Cardiac muscle cell (in vitro differentiated cells and primary cell): ENCODE data around the gene PID1. TPM values are rescaled to one million over a fixed set of nuclear protein-coding genes. Genes with fewer than 3 reads are reported as not detected.
A peak's percentile ranks its signal among the peaks of the same experiment; 100 is the strongest.

Source experiments
- DNase-seq, 2 donors: peaks; one replicate each; pipeline versions ENCODE4 v3.0.0 to v3.0.0-alpha.2; 2010 to 2017; ENCODE audit warnings: low read depth in 1 of 2, low spot score in 1 of 2
- H3K27ac ChIP-seq: fragments of 200-600 bp; sonication (generic); 2 replicates; pipeline ENCODE4 v1.5.1; 2016
- H3K27me3 ChIP-seq: fragments of 200-600 bp; sonication (generic); 2 replicates; pipeline ENCODE4 v1.6.0; 2016; ENCODE audit warnings: control low read depth
- H3K36me3 ChIP-seq: fragments of 200-600 bp; sonication (generic); 2 replicates; pipeline ENCODE4 v1.5.1; 2016; ENCODE audit warnings: control low read depth
- H3K4me1 ChIP-seq: fragments of 200-600 bp; sonication (generic); 2 replicates; pipeline ENCODE4 v1.8.1; 2017; ENCODE audit warnings: low read depth, mild to moderate bottlenecking, mixed run types
- H3K4me3 ChIP-seq: fragments of 200-600 bp; sonication (generic); 2 replicates; pipeline ENCODE4 v1.5.1; 2016; ENCODE audit warnings: mild to moderate bottlenecking
- H3K9me3 ChIP-seq: fragments of 200-600 bp; sonication (generic); 2 replicates; pipeline ENCODE4 v1.5.1; 2017; ENCODE audit warnings: low read depth, mild to moderate bottlenecking, control low read depth
- polyA plus RNA-seq: library from polyadenylated mRNA; unstranded; fragments of >200 nt; fragmentation: Nextera tagmentation; extraction: Ambion mirVana; gene quantifications from 2 replicates; pipeline ENCODE4 v1.2.1, GENCODE V29; 2016
- total RNA-seq: library from RNA; depleted of rRNA; stranded (reverse); fragments of >200 nt; gene quantifications from 2 replicates; pipeline ENCODE4 v1.2.3, GENCODE V29; 2016
- TF ChIP-seq, protein P1 (sequence below): IDR thresholded peaks from 2 replicates; pipeline ENCODE4 v1.5.1; 2012; ENCODE audit warnings: low read depth, mild to moderate bottlenecking, low read length

PID1 gene
- total and polyA plus RNA-seq, 2 experiments from 2014 or later: 0.42 to 0.43 TPM

DNA sequence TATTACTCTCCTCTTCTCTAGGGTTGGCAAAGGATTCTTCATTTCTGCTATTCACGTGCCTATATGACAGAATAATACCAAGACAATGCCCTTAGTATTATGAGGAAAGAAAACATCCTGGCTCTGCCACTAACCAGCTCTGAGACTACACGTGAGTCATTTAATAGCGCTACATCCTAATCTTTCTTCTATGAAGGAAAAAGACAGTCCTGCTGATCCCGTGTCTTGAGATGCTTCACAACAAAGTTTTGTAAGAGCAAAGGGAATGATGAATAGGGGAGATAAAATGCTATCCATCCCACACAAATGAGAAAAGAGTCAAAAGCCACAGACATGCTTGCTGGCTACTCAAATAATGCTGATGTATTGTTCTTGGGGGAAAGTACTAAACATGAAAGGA is 152.8 kb downstream of the PID1 start:
- no peak overlapping the region for H3K27ac ChIP-seq
- peak in 1 of 2 donors; percentile 35 for DNase-seq
- TF ChIP-seq, protein P1, sequence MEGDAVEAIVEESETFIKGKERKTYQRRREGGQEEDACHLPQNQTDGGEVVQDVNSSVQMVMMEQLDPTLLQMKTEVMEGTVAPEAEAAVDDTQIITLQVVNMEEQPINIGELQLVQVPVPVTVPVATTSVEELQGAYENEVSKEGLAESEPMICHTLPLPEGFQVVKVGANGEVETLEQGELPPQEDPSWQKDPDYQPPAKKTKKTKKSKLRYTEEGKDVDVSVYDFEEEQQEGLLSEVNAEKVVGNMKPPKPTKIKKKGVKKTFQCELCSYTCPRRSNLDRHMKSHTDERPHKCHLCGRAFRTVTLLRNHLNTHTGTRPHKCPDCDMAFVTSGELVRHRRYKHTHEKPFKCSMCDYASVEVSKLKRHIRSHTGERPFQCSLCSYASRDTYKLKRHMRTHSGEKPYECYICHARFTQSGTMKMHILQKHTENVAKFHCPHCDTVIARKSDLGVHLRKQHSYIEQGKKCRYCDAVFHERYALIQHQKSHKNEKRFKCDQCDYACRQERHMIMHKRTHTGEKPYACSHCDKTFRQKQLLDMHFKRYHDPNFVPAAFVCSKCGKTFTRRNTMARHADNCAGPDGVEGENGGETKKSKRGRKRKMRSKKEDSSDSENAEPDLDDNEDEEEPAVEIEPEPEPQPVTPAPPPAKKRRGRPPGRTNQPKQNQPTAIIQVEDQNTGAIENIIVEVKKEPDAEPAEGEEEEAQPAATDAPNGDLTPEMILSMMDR: no peak
- no peaks in the 10 kb centered on the region for H3K36me3 ChIP-seq
- H3K27me3 ChIP-seq: no peaks in the 10 kb centered on the region
- H3K4me1 ChIP-seq: no peaks in the 10 kb centered on the region
- no peak overlapping the region for H3K4me3 ChIP-seq
- H3K9me3 ChIP-seq: no peaks in the 10 kb centered on the region

GRCh38 chr2:229111744-229112143 is 159.3 kb downstream of the PID1 start:
- no peaks in the 10 kb centered on the region for H3K4me1 ChIP-seq
- DNase-seq: no peak
- no peaks in the 10 kb centered on the region for H3K27me3 ChIP-seq
- H3K36me3 ChIP-seq: no peaks in the 10 kb centered on the region
- TF ChIP-seq, protein P1: no peak
- no peak overlapping the region for H3K4me3 ChIP-seq
- no peak overlapping the region for H3K27ac ChIP-seq
- no peaks in the 10 kb centered on the region for H3K9me3 ChIP-seq

DNA sequence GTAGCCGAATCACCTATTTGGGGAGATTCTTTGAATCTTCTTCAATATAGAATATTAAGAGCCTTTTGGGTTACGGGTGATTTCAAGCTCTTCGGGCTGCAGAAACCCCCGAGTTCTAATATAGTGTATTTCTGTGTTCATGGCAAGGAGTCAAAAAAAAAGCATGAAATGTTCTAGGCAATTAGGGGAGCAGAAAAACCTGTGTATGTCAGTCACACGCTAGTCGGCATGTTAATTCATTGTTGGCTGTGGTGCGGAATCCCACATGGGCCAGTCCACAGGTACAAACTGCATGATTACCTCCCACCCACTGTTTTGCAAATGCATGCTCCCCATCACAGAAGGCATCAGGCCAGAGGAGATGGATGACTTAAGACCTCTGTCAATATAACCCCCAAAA is 161.9 kb downstream of the PID1 start:
- Histone ChIP-seq H3K36me3 (no peaks in the 10 kb centered on the region), H3K9me3 (no peaks in the 10 kb centered on the region), H3K27me3 (no peaks in the 10 kb centered on the region), H3K4me1 (no peaks in the 10 kb centered on the region), H3K27ac (no peak overlapping the region), H3K4me3 (no peak overlapping the region)
- TF ChIP-seq, protein P1: no peak
- no peak for DNase-seq

GRCh38 chr2:229107601-229108000 is 163.5 kb downstream of the PID1 start:
- Histone ChIP-seq H3K36me3 (no peaks in the 10 kb centered on the region), H3K4me1 (no peaks in the 10 kb centered on the region), H3K27me3 (no peaks in the 10 kb centered on the region), H3K27ac (no peak overlapping the region), H3K4me3 (no peak overlapping the region), H3K9me3 (no peaks in the 10 kb centered on the region)
- TF ChIP-seq, protein P1: no peak
- DNase-seq: no peak

DNA sequence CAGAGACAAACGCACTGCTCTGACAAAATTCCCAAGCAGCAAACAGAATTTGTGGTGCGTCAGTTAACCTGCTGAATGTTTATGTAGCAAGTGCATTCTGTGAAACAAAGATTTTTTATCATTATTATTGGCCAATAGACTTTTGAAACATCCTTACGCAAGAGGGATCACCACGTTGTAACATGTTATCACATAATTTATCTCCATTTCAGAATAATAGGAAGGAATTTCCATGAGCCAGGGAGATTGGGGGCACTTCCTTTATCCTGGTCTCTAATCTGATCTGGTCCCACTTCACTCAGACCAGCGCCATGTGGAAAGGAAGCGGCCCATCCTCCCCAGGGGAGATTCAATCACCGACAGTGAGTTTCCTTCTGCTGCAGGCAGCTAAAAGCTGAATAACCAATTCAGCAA is 166.1 kb downstream of the PID1 start:
- peak in 1 of 2 donors; percentile 39 for DNase-seq
- Histone ChIP-seq H3K27ac (no peak overlapping the region), H3K27me3 (no peaks in the 10 kb centered on the region), H3K4me1 (no peaks in the 10 kb centered on the region), H3K9me3 (no peaks in the 10 kb centered on the region), H3K4me3 (no peak overlapping the region), H3K36me3 (no peaks in the 10 kb centered on the region)
- TF ChIP-seq, protein P1: no peak

DNA sequence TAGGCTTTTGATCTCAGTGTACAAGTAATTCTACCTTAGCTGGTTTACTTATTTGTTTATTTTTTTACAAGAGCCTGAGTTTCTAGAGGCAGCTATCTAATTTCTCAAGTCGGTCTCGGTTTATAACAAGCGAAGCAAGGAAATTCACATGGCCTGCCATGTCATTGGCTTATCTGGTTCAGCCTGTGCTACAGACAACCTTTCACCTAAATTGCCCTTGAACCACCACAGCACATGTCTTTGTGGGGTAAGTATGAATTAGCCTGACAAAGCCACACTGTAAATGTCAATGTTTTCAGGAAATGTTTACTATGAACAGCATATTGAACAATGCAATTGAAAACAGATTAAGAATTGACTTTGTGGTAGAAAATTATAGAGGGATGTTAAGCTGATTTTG is 167.1 kb downstream of the PID1 start:
- Histone ChIP-seq H3K9me3 (no peaks in the 10 kb centered on the region), H3K4me1 (no peaks in the 10 kb centered on the region), H3K27ac (no peak overlapping the region), H3K4me3 (no peak overlapping the region), H3K27me3 (no peaks in the 10 kb centered on the region), H3K36me3 (no peaks in the 10 kb centered on the region)
- no peak for DNase-seq
- TF ChIP-seq, protein P1: no peak
